ENCODE measurements around the gene ANKRD18B. TPM values are rescaled to one million over a fixed set of nuclear protein-coding genes. Genes with fewer than 3 reads are reported as not detected.

ANKRD18B gene
- total and polyA plus RNA-seq, 5 experiments from 2014 or later, result 0.88 TPM; not detected in 4

Other genes with a start within 250 kb of the ANKRD18B start
- gene NFX1, start 233.7 kb upstream of the ANKRD18B start, total RNA-seq, result 10 to 100 TPM; 70.3 to 70.5 TPM
- gene NFX1, start 233.7 kb upstream of the ANKRD18B start, polyA plus RNA-seq, result 10 to 100 TPM; 22.8 to 42.7 (median 31.6) TPM
- gene AQP7, start 121.7 kb upstream of the ANKRD18B start, total RNA-seq, result under 1 TPM in 1 of 2 experiments, not detected in 1; 0.71 TPM
- gene AQP7, start 121.7 kb upstream of the ANKRD18B start, polyA plus RNA-seq, result under 1 TPM in 1 of 3 donors, not detected in 2; 0.17 TPM
- 10 to 100 TPM; 71.6 to 72.8 TPM for gene AQP3, start 76.7 kb upstream of the ANKRD18B start, total RNA-seq
- 100 to 1,000 TPM; 124 to 166 (median 145) TPM for gene AQP3, start 76.7 kb upstream of the ANKRD18B start, polyA plus RNA-seq
- 10 to 100 TPM; 42.7 to 47.2 TPM for gene NOL6, start 50.3 kb upstream of the ANKRD18B start, total RNA-seq
- 10 to 100 TPM; 13.5 to 29.2 (median 19.3) TPM for gene NOL6, start 50.3 kb upstream of the ANKRD18B start, polyA plus RNA-seq

Measured in naive thymus-derived CD8-positive, alpha-beta T cell (primary cell).